ENCODE results near the gene RAD51B.

DNA sequence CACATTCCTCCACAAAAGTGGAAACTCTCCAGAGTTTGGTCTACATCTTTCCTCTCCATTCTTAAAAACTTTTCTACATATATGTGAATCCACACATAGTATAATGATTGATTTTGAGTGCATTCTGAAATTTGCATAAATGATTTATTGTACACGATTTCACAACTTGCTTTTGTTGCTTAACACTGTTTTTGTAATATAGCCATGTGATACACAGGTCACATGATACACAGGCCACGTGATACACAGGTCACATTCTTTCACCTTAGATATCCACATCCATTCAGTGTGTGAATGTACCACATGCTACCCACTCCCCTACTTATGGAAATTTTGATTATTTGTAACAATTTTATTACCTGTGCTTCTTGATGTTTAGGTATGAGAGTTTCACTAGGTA lies 654.2 kb downstream of the RAD51B start:
- TF ChIP-seq POLR2AphosphoS5 (IDR thresholded peaks at IDR 0.05; ENCODE audit: low read depth, low read length) = no peak
- TF ChIP-seq POLR2A (IDR thresholded peaks at IDR 0.05; ENCODE audit: low read depth, low read length) = no peak

Data from GM12892 (cell line).